WTC11 (cell line): Measurements from ENCODE around the gene NLRC5. TPM values are rescaled to one million over a fixed set of nuclear protein-coding genes. Genes with fewer than 3 reads are reported as not detected.

ENCODE experiments used
- ATAC-seq: fragments of 200-7000 bp; cut with Tn5 transposase; 2 replicates; pipeline ENCODE4 v1.10.0; 2021; ENCODE audit warnings: mild to moderate bottlenecking, moderate library complexity
- CTCF ChIA-PET: fragments of 300-600 bp; sonication (Branson Sonifier 250); formaldehyde crosslinking; loops from one replicate; lab custom pipeline; 2021; ENCODE audit warnings: antibody characterized with exemption; lab: Charles Lee
- POLR2A ChIA-PET: fragments of 350-600 bp; sonication (Branson Sonifier 250); formaldehyde crosslinking; loops from one replicate; lab custom pipeline; 2021; ENCODE audit warnings: antibody characterized with exemption; lab: Charles Lee
- DNase-seq: peaks from one replicate; pipeline ENCODE4 v3.0.0; 2021; ENCODE audit warnings: low spot score
- H3K27ac Mint-ChIP-seq: 2 replicates; pipeline ENCODE4 v1.8.0; 2021; ENCODE audit warnings: mixed read lengths
- H3K27me3 Mint-ChIP-seq: 2 replicates; pipeline ENCODE4 v1.8.0; 2021; ENCODE audit warnings: low read depth, mild to moderate bottlenecking, moderate library complexity, mixed read lengths
- H3K36me3 Mint-ChIP-seq: 2 replicates; pipeline ENCODE4 v1.8.0; 2021; ENCODE audit warnings: mixed read lengths
- H3K4me1 Mint-ChIP-seq: 2 replicates; pipeline ENCODE4 v1.8.0; 2022; ENCODE audit warnings: mixed read lengths
- H3K4me3 Mint-ChIP-seq: 2 replicates; pipeline ENCODE4 v1.8.0; 2021; ENCODE audit warnings: mild to moderate bottlenecking, moderate library complexity, mixed read lengths
- H3K9me3 Mint-ChIP-seq: 2 replicates; pipeline ENCODE4 v1.8.0; 2021; ENCODE audit warnings: mixed read lengths
- AFF4 ChIP-seq: sonication (generic); formaldehyde crosslinking; IDR thresholded peaks from 2 replicates; pipeline ENCODE4 v1.8.1; 2023; ENCODE audit warnings: mild to moderate bottlenecking, missing genetic modification reagents, borderline replicate concordance
- CDX4 ChIP-seq: fragments of 250-450 bp; sonication (Bioruptor Pico); IDR thresholded peaks from 2 replicates; pipeline ENCODE4 v1.9.0; 2021; ENCODE audit warnings: moderate library complexity, mild to moderate bottlenecking, inconsistent platforms, borderline replicate concordance
- CTCF ChIP-seq: fragments of 200-600 bp; IDR thresholded peaks from 2 replicates; pipeline ENCODE4 v1.8.0; 2022; ENCODE audit warnings: antibody characterized with exemption
- E2F5 ChIP-seq: sonication (generic); formaldehyde crosslinking; IDR thresholded peaks from 2 replicates; pipeline ENCODE4 v1.8.1; 2022; ENCODE audit warnings: mild to moderate bottlenecking, moderate library complexity, missing genetic modification reagents
- ERG ChIP-seq: fragments of 250-450 bp; sonication (Bioruptor Pico); IDR thresholded peaks from 2 replicates; pipeline ENCODE4 v1.8.0; 2021; ENCODE audit warnings: mild to moderate bottlenecking
- ESRRA ChIP-seq: sonication (generic); formaldehyde crosslinking; IDR thresholded peaks from 2 replicates; pipeline ENCODE4 v1.8.1; 2022; ENCODE audit warnings: mild to moderate bottlenecking, missing genetic modification reagents, borderline replicate concordance
- GTF2I ChIP-seq: fragments of 250-450 bp; sonication (Bioruptor Pico); conservative IDR thresholded peaks from 2 replicates; pipeline ENCODE4 v1.4.0; 2021; ENCODE audit warnings: mild to moderate bottlenecking
- IRF1 ChIP-seq: sonication (generic); formaldehyde crosslinking; IDR thresholded peaks from 2 replicates; pipeline ENCODE4 v1.8.0; 2023; ENCODE audit warnings: missing genetic modification reagents
- JAZF1 ChIP-seq: fragments of 250-450 bp; sonication (Bioruptor Pico); IDR thresholded peaks from 2 replicates; pipeline ENCODE4 v1.9.0; 2021; ENCODE audit warnings: moderate library complexity, mild to moderate bottlenecking, inconsistent platforms
- NFE2L1 ChIP-seq: sonication (generic); formaldehyde crosslinking; IDR thresholded peaks from 2 replicates; pipeline ENCODE4 v1.8.1; 2023; ENCODE audit warnings: missing genetic modification reagents
- SMAD4 ChIP-seq: sonication (generic); formaldehyde crosslinking; IDR thresholded peaks from 2 replicates; pipeline ENCODE4 v1.8.0; 2022; ENCODE audit warnings: mild to moderate bottlenecking, missing genetic modification reagents
- TCF7 ChIP-seq: sonication (generic); formaldehyde crosslinking; IDR thresholded peaks from 2 replicates; pipeline ENCODE4 v1.8.0; 2022; ENCODE audit warnings: mild to moderate bottlenecking, low read depth, missing genetic modification reagents, moderate library complexity
- TEAD1 ChIP-seq: sonication (generic); formaldehyde crosslinking; IDR thresholded peaks from 2 replicates; pipeline ENCODE4 v1.8.0; 2022; ENCODE audit warnings: mild to moderate bottlenecking, missing genetic modification reagents
- TP53 ChIP-seq: sonication (generic); formaldehyde crosslinking; IDR thresholded peaks from 2 replicates; pipeline ENCODE4 v1.8.1; 2023; ENCODE audit warnings: mild to moderate bottlenecking, missing genetic modification reagents
- USF1 ChIP-seq: sonication (generic); formaldehyde crosslinking; IDR thresholded peaks from 2 replicates; pipeline ENCODE4 v1.8.0; 2022; ENCODE audit warnings: mild to moderate bottlenecking, missing genetic modification reagents
- USF2 ChIP-seq: sonication (generic); formaldehyde crosslinking; IDR thresholded peaks from 2 replicates; pipeline ENCODE4 v1.8.1; 2023; ENCODE audit warnings: mild to moderate bottlenecking, missing genetic modification reagents, moderate library complexity
- ZNF423 ChIP-seq: fragments of 250-450 bp; sonication (Bioruptor Pico); IDR thresholded peaks from 2 replicates; pipeline ENCODE4 v2.1.2; 2022; ENCODE audit warnings: mild to moderate bottlenecking, moderate library complexity
- ZNF532 ChIP-seq: fragments of 250-450 bp; sonication (Bioruptor Pico); IDR thresholded peaks from 2 replicates; pipeline ENCODE4 v1.9.0; 2021; ENCODE audit warnings: mild to moderate bottlenecking, borderline replicate concordance
- ZNF671 ChIP-seq: fragments of 250-450 bp; sonication (Bioruptor Pico); IDR thresholded peaks from 2 replicates; pipeline ENCODE4 v1.8.0; 2021; ENCODE audit warnings: mild to moderate bottlenecking
- total RNA-seq: library from RNA; stranded (reverse); gene quantifications from 3 replicates; pipeline ENCODE4 v1.2.3, GENCODE V29; 2021

The NLRC5 gene
- total RNA-seq, 1 experiment from 2014 or later, result 2.8 TPM

- H3K4me3 Mint-ChIP-seq, result no peak overlapping the region
- H3K27me3 Mint-ChIP-seq, result no peaks in the 10 kb centered on the region; the same call in 1 of the 2 replicates
- CTCF ChIA-PET, result interaction anchor here (0.5 to 4.0 kb wide), 4 partner anchors 16 to 484 kb away, joined by 3 to 20 read pairs (median 4); no protein-coding TSS in a partner anchor
- no peak overlapping the region for H3K27ac Mint-ChIP-seq
- H3K9me3 Mint-ChIP-seq, result no peaks in the 10 kb centered on the region; the same call in 1 of the 2 replicates
- no peak for ATAC-seq
- POLR2A ChIA-PET, result no interaction called here
- TF ChIP-seq CTCF, result no peak
- no peak for TF ChIP-seq E2F5 (CRISPR knock-in tag)
- no peak for TF ChIP-seq ZNF423 (CRISPR knock-in tag)
- no peak for TF ChIP-seq TEAD1 (CRISPR knock-in tag)
- TF ChIP-seq ZNF532 (CRISPR knock-in tag), result no peak
- TF ChIP-seq NFE2L1, result no peak
- TF ChIP-seq GTF2I (CRISPR knock-in tag), result no peak
- TF ChIP-seq SMAD4 (CRISPR knock-in tag), result no peak
- no peak for TF ChIP-seq TP53 (CRISPR knock-in tag)
- no peak for TF ChIP-seq CDX4 (CRISPR knock-in tag)
- TF ChIP-seq USF1 (CRISPR knock-in tag), result no peak
- TF ChIP-seq TCF7 (CRISPR knock-in tag), result no peak
- TF ChIP-seq AFF4 (CRISPR knock-in tag), result no peak
- no peak for TF ChIP-seq IRF1 (CRISPR knock-in tag)
- TF ChIP-seq ERG (CRISPR knock-in tag), result no peak
- TF ChIP-seq USF2 (CRISPR knock-in tag), result no peak
- no peak for TF ChIP-seq ESRRA
- no peak for TF ChIP-seq JAZF1 (CRISPR knock-in tag)
- TF ChIP-seq ZNF671 (CRISPR knock-in tag), result no peak
- TF ChIP-seq, all 79 proteins: peak for 0
- no peak for DNase-seq
- Mint-ChIP-seq H3K36me3 (no peaks in the 10 kb centered on the region), H3K4me1 (peaks cover 12% of the 10 kb centered on the region; the same call in 1 of the 2 replicates)
Observed at GRCh38 chr16:57030346-57030902, 41.1 kb downstream of the NLRC5 start.
